HG03039 (cell line): Measurements from ENCODE around the gene CLDN6.
A peak's percentile ranks its signal among the peaks of the same experiment; 100 is the strongest.

Experiments
- ATAC-seq: cut with Tn5 transposase; IDR thresholded peaks from one replicate; pipeline ENCODE4 v1.9.1; 2021; ENCODE audit warnings: mild to moderate bottlenecking, moderate library complexity; ENCODE audit not compliant: unreplicated experiment

CLDN6 gene

GRCh38 chr16:3015865-3016521, 2.0 kb downstream of the CLDN6 start:
- ATAC-seq: no peak

GRCh38 chr16:3014971-3015370, 3.0 kb downstream of the CLDN6 start:
- ATAC-seq: no peak

- ATAC-seq: no peak
Measured at GRCh38 chr16:3013998-3014690, 3.8 kb downstream of the CLDN6 start.

- ATAC-seq: no peak
Measured at GRCh38 chr16:3013491-3013951, 4.5 kb downstream of the CLDN6 start.

- no peak for ATAC-seq
Measured at GRCh38 chr16:3012828-3013420, 5.1 kb downstream of the CLDN6 start, which contains the start of gene CLDN9. Gene CLDN9, plus strand, starts transcription at chr16:3012923. Its CDS starts 440 bp downstream, at chr16:3013363.

- no peak for ATAC-seq
Measured at GRCh38 chr16:3012246-3012645, 5.7 kb downstream of the CLDN6 start.

- ATAC-seq: no peak
Measured at GRCh38 chr16:3010510-3010909, 7.5 kb downstream of the CLDN6 start.

- no peak for ATAC-seq
Measured at GRCh38 chr16:3009568-3010390, 8.2 kb downstream of the CLDN6 start.

- ATAC-seq: no peak
Measured at GRCh38 chr16:3008690-3009037, 9.3 kb downstream of the CLDN6 start.

- ATAC-seq: no peak
Measured at GRCh38 chr16:3007957-3008689, 9.9 kb downstream of the CLDN6 start.

GRCh38 chr16:3007059-3007956, 10.7 kb downstream of the CLDN6 start:
- no peak for ATAC-seq

GRCh38 chr16:3004781-3005284, 13.2 kb downstream of the CLDN6 start:
- no peak for ATAC-seq

- peak; percentile 11 for ATAC-seq
Measured at GRCh38 chr16:3004319-3004718, 13.7 kb downstream of the CLDN6 start.

GRCh38 chr16:3003582-3004270, 14.3 kb downstream of the CLDN6 start:
- ATAC-seq: peak; percentile 92

GRCh38 chr16:3001316-3001715, 16.7 kb downstream of the CLDN6 start:
- ATAC-seq: no peak

- ATAC-seq: no peak
Measured at GRCh38 chr16:3000540-3000939, 17.4 kb downstream of the CLDN6 start.

- no peak for ATAC-seq
Measured at GRCh38 chr16:2999929-3000328, 18.1 kb downstream of the CLDN6 start.

GRCh38 chr16:2996298-2996697, 21.7 kb downstream of the CLDN6 start:
- no peak for ATAC-seq
